GM18909 (cell line): ENCODE data around the gene RFX4.
"Not testable (repeated sequence)": the region's sequence is repeated elsewhere in the genome, so short reads cannot be mapped to it uniquely, and the experiment has no call there.

Source experiments
- ATAC-seq: cut with Tn5 transposase; IDR thresholded peaks from one replicate; pipeline ENCODE4 v1.9.1; 2021; ENCODE audit warnings: mild to moderate bottlenecking; ENCODE audit not compliant: unreplicated experiment, poor library complexity

The RFX4 gene

DNA sequence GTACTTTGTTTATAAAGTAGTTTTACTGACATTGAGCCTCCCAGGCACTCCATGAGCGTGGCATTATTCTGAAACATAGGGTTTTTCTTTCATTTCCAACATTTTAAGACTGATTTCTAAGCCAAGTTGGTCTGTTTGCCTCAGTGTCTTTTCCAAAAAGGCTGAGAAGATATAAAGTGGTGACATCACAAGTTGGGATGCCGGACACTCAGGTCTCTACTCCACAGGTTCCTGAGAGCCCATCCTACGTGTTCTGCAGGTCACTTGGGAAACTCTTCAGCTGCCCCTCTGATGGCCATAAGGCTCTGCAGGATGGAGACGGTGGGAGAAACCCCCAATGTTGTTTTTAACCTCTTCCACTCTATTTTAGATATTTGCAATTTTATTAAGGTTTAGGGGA, 6.0 kb downstream of the RFX4 start:
- no peak for ATAC-seq

DNA sequence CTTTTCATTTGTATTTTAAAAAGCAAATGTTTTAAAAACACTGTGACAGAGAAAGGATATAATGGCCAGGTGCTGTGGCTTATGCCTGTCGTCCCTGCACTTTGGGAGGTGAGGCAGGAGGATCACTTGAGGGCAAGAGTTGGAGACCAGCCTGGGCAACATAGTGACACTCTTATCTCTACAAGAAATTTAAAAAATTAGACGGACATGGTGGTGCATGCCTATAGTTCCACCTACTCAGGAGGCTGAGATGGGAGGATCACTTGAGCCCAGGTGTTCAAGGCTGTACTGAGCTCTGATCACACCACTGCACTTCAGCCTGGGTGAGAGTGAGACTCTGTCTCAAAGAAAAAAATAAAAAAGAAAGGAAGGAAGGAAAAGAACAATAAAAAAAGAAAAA, 7.8 kb downstream of the RFX4 start:
- ATAC-seq: no peak

- no peak for ATAC-seq
Measured at GRCh38 chr12:106594447-106594846, 11.6 kb downstream of the RFX4 start.

GRCh38 chr12:106595268-106595667, 12.5 kb downstream of the RFX4 start:
- ATAC-seq: no peak

- no peak for ATAC-seq
Measured at GRCh38 chr12:106598003-106598402, 15.2 kb downstream of the RFX4 start.

GRCh38 chr12:106599302-106599701, 16.5 kb downstream of the RFX4 start:
- no peak for ATAC-seq

DNA sequence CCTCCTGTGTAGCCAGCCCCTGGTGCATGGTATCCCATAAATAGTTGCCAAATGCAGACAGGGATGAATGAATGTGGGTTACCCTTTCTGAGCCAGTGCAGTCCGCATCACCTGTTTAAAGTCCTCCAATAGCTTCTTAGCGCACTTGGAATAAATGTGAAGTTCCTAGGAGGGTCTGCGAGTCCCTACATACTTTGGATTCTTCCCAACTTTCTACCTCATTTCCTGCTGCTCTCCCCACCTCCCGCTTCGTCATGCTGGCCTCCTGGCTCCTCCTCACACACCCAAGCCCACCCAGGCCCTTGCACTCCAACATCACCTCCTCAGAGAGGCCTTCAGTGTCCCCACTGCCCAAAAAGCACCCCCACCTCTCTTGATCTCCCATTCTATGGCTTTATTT, 17.7 kb downstream of the RFX4 start:
- no peak for ATAC-seq

DNA sequence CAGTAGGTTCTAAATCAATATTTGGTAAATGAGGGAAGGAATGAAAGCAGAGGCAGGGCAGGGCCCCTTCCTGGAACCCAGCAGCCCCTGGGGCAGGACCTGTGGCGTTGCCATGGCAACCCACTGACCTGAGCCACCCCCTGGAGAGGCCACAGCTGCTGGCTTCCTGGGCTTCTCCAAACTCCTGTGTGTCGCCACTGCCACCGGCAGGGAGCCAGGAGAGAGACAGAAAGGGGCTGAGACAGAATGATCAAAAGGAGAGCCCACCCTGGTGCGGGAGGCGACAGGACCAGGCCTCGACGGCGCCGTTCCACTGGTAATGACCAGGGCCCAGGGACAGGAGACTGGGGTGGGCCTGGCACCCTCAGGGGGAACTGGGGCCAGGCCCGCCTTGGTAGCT, 18.2 kb downstream of the RFX4 start:
- ATAC-seq: no peak

- ATAC-seq: no peak
Measured at GRCh38 chr12:106601496-106601895, 18.7 kb downstream of the RFX4 start.

DNA sequence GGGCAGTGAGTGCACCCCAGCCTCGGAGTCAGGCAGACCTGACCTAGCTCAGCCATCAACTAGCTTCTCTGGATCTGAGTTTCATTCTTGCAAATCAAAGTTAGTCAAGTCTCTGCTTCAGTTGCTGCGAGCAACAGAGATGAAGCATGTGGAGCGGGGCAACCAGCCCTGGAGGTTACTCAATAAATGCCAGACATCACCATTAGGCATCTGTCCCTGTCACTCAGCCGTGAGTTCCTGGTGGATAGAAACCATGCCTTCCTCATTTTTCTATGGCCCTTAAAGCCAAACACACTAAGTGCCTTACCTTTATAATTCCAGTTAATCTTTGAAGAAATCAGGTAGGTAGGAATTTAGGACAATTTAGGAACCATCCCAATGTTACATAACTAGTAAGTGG, 19.3 kb downstream of the RFX4 start:
- ATAC-seq: no peak

DNA sequence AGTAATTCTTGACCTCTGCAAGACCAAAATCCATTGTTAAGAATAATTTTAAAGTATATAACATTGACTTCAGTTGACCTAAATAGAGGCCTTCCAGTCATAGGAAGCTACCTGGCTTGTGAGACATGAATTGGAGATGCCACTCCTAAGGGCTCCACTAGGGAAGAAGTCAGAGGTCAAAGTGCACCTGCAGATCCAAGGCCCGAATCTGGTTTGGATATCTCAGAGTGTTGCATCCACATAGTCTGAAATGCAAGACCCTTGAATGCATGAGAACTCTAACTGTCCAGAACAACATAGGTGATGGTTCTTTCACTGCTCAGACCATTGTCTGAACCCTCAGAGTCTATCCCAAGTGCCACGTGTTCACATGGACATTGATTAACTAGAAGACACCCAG, 22.4 kb downstream of the RFX4 start:
- no peak for ATAC-seq

GRCh38 chr12:106620588-106620987, 37.8 kb downstream of the RFX4 start:
- ATAC-seq: not testable (repeated sequence)

GRCh38 chr12:106625976-106626375, 43.2 kb downstream of the RFX4 start:
- no peak for ATAC-seq

DNA sequence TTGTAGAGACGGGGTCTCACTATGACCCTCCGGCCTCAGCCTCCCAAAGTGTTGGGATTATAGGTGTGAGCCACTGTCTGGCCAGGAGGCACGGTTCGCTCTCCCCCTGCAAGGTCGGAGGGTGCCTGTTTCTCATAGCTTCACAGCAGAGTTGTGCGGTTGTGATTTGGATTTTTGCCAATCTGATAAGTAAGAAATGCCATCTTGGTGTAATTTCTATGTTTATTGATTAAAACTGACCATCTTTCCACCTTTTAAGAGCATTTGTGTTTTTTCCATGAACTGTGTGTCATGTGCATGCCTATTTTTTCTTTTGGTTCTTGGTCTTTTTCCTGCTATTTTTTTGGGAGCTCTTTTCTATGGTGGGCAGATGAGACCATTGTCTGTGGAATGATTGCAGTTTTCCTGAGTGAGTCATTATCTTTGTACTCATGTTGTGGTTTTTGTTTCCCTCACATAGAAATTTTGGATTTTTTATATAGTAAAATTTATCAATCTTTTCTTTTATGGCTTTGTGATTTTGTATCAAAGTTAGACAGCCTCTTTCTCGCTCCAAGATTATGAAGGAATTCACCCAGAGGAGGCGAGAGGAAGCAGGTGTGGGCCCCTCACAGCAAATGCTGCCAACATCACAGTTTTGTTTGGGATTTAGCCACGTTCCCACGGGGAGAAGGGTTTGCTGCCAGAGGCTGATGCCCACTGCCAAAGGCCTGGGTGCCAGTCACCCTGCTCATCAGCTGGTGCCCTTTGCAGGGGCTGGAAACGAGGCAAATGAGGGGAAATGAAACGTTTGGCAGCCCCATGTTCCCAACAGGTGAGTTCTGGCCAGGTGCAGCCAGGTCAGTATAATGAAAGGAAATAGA, 47.2 kb downstream of the RFX4 start:
- ATAC-seq: no peak

DNA sequence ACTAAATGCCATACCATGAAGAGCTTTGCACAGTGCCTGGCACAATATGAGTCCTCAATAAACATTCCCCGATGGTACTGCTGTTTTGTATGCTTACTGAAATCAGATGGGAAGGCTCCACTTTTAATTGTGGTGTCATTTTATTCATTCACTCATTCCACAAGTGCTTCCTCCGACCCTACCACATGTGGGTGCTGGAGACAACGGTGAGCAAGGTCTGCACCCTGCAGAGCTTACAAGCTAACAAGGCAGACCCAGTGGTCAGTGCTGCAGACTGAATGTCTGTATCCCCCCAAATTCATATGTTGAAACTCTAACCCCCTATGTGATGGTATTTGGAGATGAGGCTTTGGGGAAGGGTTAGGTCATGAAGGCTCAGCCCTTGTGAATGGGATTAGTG, 48.3 kb downstream of the RFX4 start:
- no peak for ATAC-seq

GRCh38 chr12:106631797-106632196, 49.0 kb downstream of the RFX4 start:
- no peak for ATAC-seq

DNA sequence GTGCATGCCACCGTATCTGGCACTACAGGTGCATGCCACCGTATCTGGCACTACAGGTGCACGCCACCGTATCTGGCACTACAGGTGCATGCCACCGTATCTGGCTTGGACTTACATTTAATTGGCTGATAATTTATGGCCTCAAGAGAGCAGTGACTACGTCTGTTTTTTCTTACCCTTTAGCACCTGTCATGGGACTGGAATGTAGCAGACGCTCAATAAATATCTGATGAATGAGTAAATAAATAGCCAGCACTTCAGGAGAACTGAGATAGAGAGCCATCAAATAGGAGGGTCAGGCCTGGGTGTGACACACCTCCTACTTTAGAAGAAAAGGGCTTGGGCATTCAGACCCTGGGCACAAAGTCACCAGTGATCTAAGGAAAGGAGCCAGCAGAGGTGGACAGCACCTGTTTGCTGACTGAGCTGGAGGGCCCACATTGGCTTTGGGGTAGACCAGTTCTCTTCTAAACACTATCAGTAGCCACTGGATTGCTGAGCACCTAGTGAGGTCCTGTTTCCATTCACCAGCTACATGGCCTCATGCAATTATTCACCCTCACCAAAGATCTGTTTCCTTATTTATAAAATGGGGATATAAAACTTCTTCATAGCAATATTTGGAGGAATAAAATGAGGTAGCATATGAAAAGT, 50.1 kb downstream of the RFX4 start:
- ATAC-seq: no peak

DNA sequence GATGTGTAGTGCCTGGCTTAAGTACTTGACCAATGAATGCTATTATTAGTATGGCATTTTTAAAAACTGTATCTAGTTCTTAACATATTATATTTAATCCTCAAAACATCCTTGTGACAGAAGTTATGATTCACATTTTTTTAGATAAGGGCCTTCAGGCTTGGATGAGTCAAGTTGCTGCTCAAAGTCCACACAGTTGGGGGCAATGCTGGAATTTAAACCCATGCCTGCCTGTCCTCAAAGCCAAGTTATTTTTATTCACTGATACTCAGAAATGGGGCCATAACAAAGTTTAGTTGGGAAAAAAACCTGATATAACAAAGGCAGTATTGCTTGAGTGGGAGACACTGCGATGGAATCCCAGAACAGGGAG, 50.6 kb downstream of the RFX4 start:
- no peak for ATAC-seq

- no peak for ATAC-seq
Measured at GRCh38 chr12:106634206-106634605, 51.4 kb downstream of the RFX4 start.

GRCh38 chr12:106643000-106643399, 60.2 kb downstream of the RFX4 start:
- ATAC-seq: no peak

- ATAC-seq: no peak
Measured at GRCh38 chr12:106644335-106645073, 61.7 kb downstream of the RFX4 start.
